ENCODE measurements around the gene HIGD1B. TPM values are rescaled to one million over a fixed set of nuclear protein-coding genes. Genes with fewer than 3 reads are reported as not detected.
"Not testable (repeated sequence)": the region's sequence is repeated elsewhere in the genome, so short reads cannot be mapped to it uniquely, and the experiment has no call there.

Gene HIGD1B
- polyA plus RNA-seq, 1 donor from 2014 or later: not detected

- no peak overlapping the region for H3K4me2 ChIP-seq (ENCODE audit: low read length)
- TF ChIP-seq CTCF (IDR thresholded peaks at IDR 0.05; ENCODE audit: poor library complexity, severe bottlenecking) (no peak), EZH2 (IDR thresholded peaks at IDR 0.05; ENCODE audit: borderline replicate concordance, insufficient read depth, low read length, poor library complexity, severe bottlenecking) (no peak), RAD21 (conservative IDR thresholded peaks at IDR 0.05) (no peak), EP300 (conservative IDR thresholded peaks at IDR 0.05; ENCODE audit: poor library complexity, severe bottlenecking) (no peak), MXI1 (conservative IDR thresholded peaks at IDR 0.05; ENCODE audit: poor library complexity, severe bottlenecking) (no peak), REST (IDR thresholded peaks at IDR 0.05; ENCODE audit: borderline replicate concordance) (no peak), SMC3 (conservative IDR thresholded peaks at IDR 0.05; ENCODE audit: poor library complexity) (no peak), TAF1 (IDR thresholded peaks at IDR 0.05; ENCODE audit: low read depth) (no peak), POLR2AphosphoS5 (IDR thresholded peaks at IDR 0.05) (no peak)
- no peaks in the 10 kb centered on the region for H3K36me3 ChIP-seq (ENCODE audit: insufficient read depth, low read length)
- H3F3A ChIP-seq (ENCODE audit: insufficient read depth, low read length, poor library complexity, severe bottlenecking): no peaks in the 10 kb centered on the region
- no peaks in the 10 kb centered on the region for H3K27me3 ChIP-seq (ENCODE audit: insufficient read depth, low read depth, low read length)
- H2AFZ ChIP-seq (ENCODE audit: low read depth, low read length): no peak overlapping the region
- H3K4me3 ChIP-seq (ENCODE audit: low read length): no peak overlapping the region
- H3K27ac ChIP-seq (ENCODE audit: low read length): no peak overlapping the region
- H3K9me3 ChIP-seq (ENCODE audit: low read length): no peaks in the 10 kb centered on the region
- H3K9me2 ChIP-seq (ENCODE audit: insufficient read depth, low read length): no peaks in the 10 kb centered on the region
- no peaks in the 10 kb centered on the region for H4K20me1 ChIP-seq (ENCODE audit: insufficient read depth)
- H3K79me2 ChIP-seq (replicated peaks; ENCODE audit: insufficient read depth, low read length): peaks cover 18% of the 10 kb centered on the region
- no peak overlapping the region for H3K9ac ChIP-seq (ENCODE audit: low read length)
These were observed 39.9 kb upstream of the HIGD1B start for GRCh38 chr17:44807817-44808155.

- no peak overlapping the region for H3K27ac ChIP-seq (ENCODE audit: low read length)
- H3K27me3 ChIP-seq (ENCODE audit: insufficient read depth, low read depth, low read length): no peaks in the 10 kb centered on the region
- no peaks in the 10 kb centered on the region for H3K9me3 ChIP-seq (ENCODE audit: low read length)
- no peak overlapping the region for H3K9ac ChIP-seq (ENCODE audit: low read length)
- H3F3A ChIP-seq (ENCODE audit: insufficient read depth, low read length, poor library complexity, severe bottlenecking): no peaks in the 10 kb centered on the region
- H3K4me2 ChIP-seq (ENCODE audit: low read length): no peak overlapping the region
- peaks cover 19% of the 10 kb centered on the region for H3K79me2 ChIP-seq (replicated peaks; ENCODE audit: insufficient read depth, low read length)
- H3K36me3 ChIP-seq (ENCODE audit: insufficient read depth, low read length): no peaks in the 10 kb centered on the region
- H3K9me2 ChIP-seq (ENCODE audit: insufficient read depth, low read length): no peaks in the 10 kb centered on the region
- no peaks in the 10 kb centered on the region for H4K20me1 ChIP-seq (ENCODE audit: insufficient read depth)
- H3K4me3 ChIP-seq (ENCODE audit: low read length): no peak overlapping the region
- no peak overlapping the region for H2AFZ ChIP-seq (ENCODE audit: low read depth, low read length)
- no peak for TF ChIP-seq EP300 (conservative IDR thresholded peaks at IDR 0.05; ENCODE audit: poor library complexity, severe bottlenecking)
- TF ChIP-seq MXI1 (conservative IDR thresholded peaks at IDR 0.05; ENCODE audit: poor library complexity, severe bottlenecking): no peak
- no peak for TF ChIP-seq CTCF (IDR thresholded peaks at IDR 0.05; ENCODE audit: poor library complexity, severe bottlenecking)
- TF ChIP-seq RAD21 (conservative IDR thresholded peaks at IDR 0.05): no peak
- no peak for TF ChIP-seq REST (IDR thresholded peaks at IDR 0.05; ENCODE audit: borderline replicate concordance)
- no peak for TF ChIP-seq POLR2AphosphoS5 (IDR thresholded peaks at IDR 0.05)
- no peak for TF ChIP-seq EZH2 (IDR thresholded peaks at IDR 0.05; ENCODE audit: borderline replicate concordance, insufficient read depth, low read length, poor library complexity, severe bottlenecking)
- TF ChIP-seq SMC3 (conservative IDR thresholded peaks at IDR 0.05; ENCODE audit: poor library complexity): no peak
- TF ChIP-seq TAF1 (IDR thresholded peaks at IDR 0.05; ENCODE audit: low read depth): no peak
These were observed 39.5 kb upstream of the HIGD1B start for GRCh38 chr17:44808156-44808555.

- H3K4me3 ChIP-seq (ENCODE audit: low read length); H4K20me1 ChIP-seq (ENCODE audit: insufficient read depth); H3K27me3 ChIP-seq (ENCODE audit: insufficient read depth, low read depth, low read length): not testable (repeated sequence)
These were observed 38.9 kb upstream of the HIGD1B start for GRCh38 chr17:44808656-44809388.

More at GRCh38 chr17:44808656-44809388, 38.9 kb upstream of the HIGD1B start:
- not testable (repeated sequence) for H3F3A ChIP-seq (ENCODE audit: insufficient read depth, low read length, poor library complexity, severe bottlenecking); H3K9me3 ChIP-seq (ENCODE audit: low read length); H3K9me2 ChIP-seq (ENCODE audit: insufficient read depth, low read length); H3K4me2 ChIP-seq (ENCODE audit: low read length); H3K36me3 ChIP-seq (ENCODE audit: insufficient read depth, low read length); H2AFZ ChIP-seq (ENCODE audit: low read depth, low read length); H3K9ac ChIP-seq (ENCODE audit: low read length); H3K27ac ChIP-seq (ENCODE audit: low read length)
- peaks cover 23% of the 10 kb centered on the region for H3K79me2 ChIP-seq (replicated peaks; ENCODE audit: insufficient read depth, low read length)

Measured in neural cell (in vitro differentiated cells).